Upper lobe of left lung (tissue), 6 donors: ENCODE measurements around the gene PRDM16. TPM values are rescaled to one million over a fixed set of nuclear protein-coding genes. Genes with fewer than 3 reads are reported as not detected.
A peak's percentile ranks its signal among the peaks of the same experiment; 100 is the strongest.

Source experiments
- ATAC-seq, 2 donors: fragments of 200-7000 bp; cut with Tn5 transposase; one replicate each; pipeline ENCODE4 v1.9.1; 2022; ENCODE audit warnings: mild to moderate bottlenecking in 2 of 2, moderate library complexity in 2 of 2; ENCODE audit not compliant: low FRiP score in 2 of 2
- DNase-seq, 2 donors: peaks; one replicate each; pipeline ENCODE4 v3.0.0-alpha.2; 2019 to 2020
- H3K27ac ChIP-seq, 4 donors: fragments of 200-600 bp; sonication (generic); one replicate each; pipeline ENCODE4 v1.5.1; 2016 to 2019
- H3K27me3 ChIP-seq, 4 donors: fragments of 200-600 bp; sonication (generic); one replicate each; pipeline ENCODE4 v1.5.1; 2017 to 2019
- H3K36me3 ChIP-seq, 4 donors: fragments of 200-600 bp; sonication (generic); one replicate each; pipeline ENCODE4 v1.5.1; 2016 to 2019
- H3K4me1 ChIP-seq, 4 donors: fragments of 200-600 bp; sonication (generic); one replicate each; pipeline ENCODE4 v1.5.1; 2018 to 2019
- H3K4me3 ChIP-seq, 4 donors: fragments of 200-600 bp; sonication (generic); one replicate each; pipeline ENCODE4 v1.5.1; 2017 to 2019; ENCODE audit warnings: mild to moderate bottlenecking in 2 of 4, moderate library complexity in 1 of 4
- H3K9me3 ChIP-seq, 4 donors: fragments of 200-600 bp; sonication (generic); one replicate each; pipeline ENCODE4 v1.5.1; 2018 to 2019
- CTCF ChIP-seq, 6 experiments: fragments of 450-650 bp in 4 of 6; fragments of 200-600 bp in 2 of 6; sonication (generic) in 2 of 6; IDR thresholded peaks; one replicate each; pipeline ENCODE4 v1.5.1; 2016 to 2019; ENCODE audit warnings: antibody characterized with exemption in 6 of 6
- EP300 ChIP-seq, 4 donors: sonication (generic); formaldehyde crosslinking; IDR thresholded peaks; one replicate each; pipeline ENCODE4 v1.5.1; 2017; ENCODE audit warnings: antibody characterized with exemption in 4 of 4, control low read depth in 2 of 4
- POLR2A ChIP-seq, 4 donors: fragments of 450-650 bp; IDR thresholded peaks; one replicate each; pipeline ENCODE4 v1.5.1; 2016 to 2017; ENCODE audit warnings: antibody characterized with exemption in 4 of 4, mild to moderate bottlenecking in 2 of 4
- POLR2AphosphoS5 ChIP-seq, 2 donors: sonication (generic); formaldehyde crosslinking; IDR thresholded peaks; one replicate each; pipeline ENCODE4 v1.5.1; 2017; ENCODE audit warnings: antibody characterized with exemption in 2 of 2
- WGBS, 2 donors: methylation state at CpG; one replicate each; pipeline ENCODE4 v1.1.5; 2017 to 2018; 5-methylcytosine and 5-hydroxymethylcytosine counted together
- total RNA-seq, 6 donors: library from RNA; depleted of rRNA in 4 of 6; stranded (reverse); fragments of >200 nt in 4 of 6; gene quantifications; one replicate each; pipeline versions ENCODE4 v1.1.0 to v1.2.1, GENCODE V29; 2016 to 2021
- donor health status: DM: no; HTN: no; CAD: no; lungs with moderate emphysema.
- donor health status: DM: no; HTN: yes; CAD: no; lungs with severe emphysema.

The PRDM16 gene
- total RNA-seq, 6 donors from 2014 or later, result 12.3 to 54.5 (median 21.2) TPM

- Histone ChIP-seq H3K4me3 (no peak overlapping the region), H3K4me1 (peaks cover 46 to 55% (median 53%) of the 10 kb centered on the region in 4 donors), H3K9me3 (no peaks in the 10 kb centered on the region), H3K36me3 (no peaks in the 10 kb centered on the region), H3K27me3 (no peaks in the 10 kb centered on the region), H3K27ac (no peak overlapping the region)
- TF ChIP-seq POLR2A (IDR thresholded peaks at IDR 0.05) (no peak), EP300 (IDR thresholded peaks at IDR 0.05) (no peak), POLR2AphosphoS5 (IDR thresholded peaks at IDR 0.05) (no peak), CTCF (IDR thresholded peaks at IDR 0.05) (no peak)
- 78 to 86% methylated on average over 26 to 29 of the region's 30 CpGs for WGBS, 2 donors
- peak in 1 of 2 donors; percentile 77 for DNase-seq
- ATAC-seq, result no peak
Measured at GRCh38 chr1:3173381-3173980, 104.5 kb downstream of the PRDM16 start.

GRCh38 chr1:3174487-3175247 lies 105.7 kb downstream of the PRDM16 start:
- peak; percentile 62 to 86 for ATAC-seq
- H3K9me3 ChIP-seq, result no peaks in the 10 kb centered on the region
- no peaks in the 10 kb centered on the region for H3K36me3 ChIP-seq
- TF ChIP-seq POLR2AphosphoS5 (IDR thresholded peaks at IDR 0.05), result peak in 1 of 2 donors; percentile 40
- no peak for TF ChIP-seq POLR2A (IDR thresholded peaks at IDR 0.05)
- TF ChIP-seq EP300 (IDR thresholded peaks at IDR 0.05), result no peak
- TF ChIP-seq CTCF (IDR thresholded peaks at IDR 0.05), result peak in 1 of 6 experiments; percentile 37
- peak; percentile 86 to 92 for DNase-seq
- no peaks in the 10 kb centered on the region for H3K27me3 ChIP-seq
- H3K4me1 ChIP-seq, result peaks cover 39 to 48% (median 42%) of the 10 kb centered on the region in 4 donors
- 2 to 10% methylated on average over 7 to 22 of the region's 22 CpGs for WGBS, 2 donors
- no peak overlapping the region for H3K4me3 ChIP-seq
- H3K27ac ChIP-seq, result peak overlapping the region; percentile 36 to 64 (median 64)

GRCh38 chr1:3175486-3175885 lies 106.5 kb downstream of the PRDM16 start:
- 87% methylated on average over 8 of the region's 8 CpGs; no CpG with 5 or more reads in 1 of the 2 donors for WGBS, 2 donors
- no peak for TF ChIP-seq POLR2AphosphoS5 (IDR thresholded peaks at IDR 0.05)
- no peak for TF ChIP-seq POLR2A (IDR thresholded peaks at IDR 0.05)
- ATAC-seq (no peak), DNase-seq (peak in 1 of 2 donors; percentile 33)
- Histone ChIP-seq H3K9me3 (no peaks in the 10 kb centered on the region), H3K36me3 (no peaks in the 10 kb centered on the region), H3K4me1 (peaks cover 33 to 40% (median 34%) of the 10 kb centered on the region in 4 donors), H3K27ac (peak overlapping the region; percentile 36 to 64 (median 64)), H3K27me3 (no peaks in the 10 kb centered on the region), H3K4me3 (no peak overlapping the region)

- Histone ChIP-seq H3K36me3 (no peaks in the 10 kb centered on the region), H3K4me1 (peaks cover 28 to 34% (median 29%) of the 10 kb centered on the region in 4 donors), H3K9me3 (no peaks in the 10 kb centered on the region), H3K4me3 (no peak overlapping the region), H3K27ac (no peak overlapping the region), H3K27me3 (no peaks in the 10 kb centered on the region)
- DNase-seq (no peak), ATAC-seq (no peak)
- TF ChIP-seq CTCF (IDR thresholded peaks at IDR 0.05) (no peak), POLR2AphosphoS5 (IDR thresholded peaks at IDR 0.05) (no peak), EP300 (IDR thresholded peaks at IDR 0.05) (no peak), POLR2A (IDR thresholded peaks at IDR 0.05) (no peak)
Measured at GRCh38 chr1:3176028-3176427, 107.0 kb downstream of the PRDM16 start.

GRCh38 chr1:3176820-3177219 lies 107.8 kb downstream of the PRDM16 start:
- H3K9me3 ChIP-seq, result no peaks in the 10 kb centered on the region
- WGBS, 2 donors, result 83 to 96% methylated on average over 2 of the region's 2 CpGs
- TF ChIP-seq EP300 (IDR thresholded peaks at IDR 0.05), result no peak
- no peak for TF ChIP-seq POLR2AphosphoS5 (IDR thresholded peaks at IDR 0.05)
- no peak for TF ChIP-seq POLR2A (IDR thresholded peaks at IDR 0.05)
- TF ChIP-seq CTCF (IDR thresholded peaks at IDR 0.05), result no peak
- H3K4me3 ChIP-seq, result no peak overlapping the region
- DNase-seq (no peak), ATAC-seq (no peak)
- H3K36me3 ChIP-seq, result no peaks in the 10 kb centered on the region
- H3K27me3 ChIP-seq, result no peaks in the 10 kb centered on the region
- peaks cover 20 to 27% (median 21%) of the 10 kb centered on the region in 4 donors for H3K4me1 ChIP-seq
- H3K27ac ChIP-seq, result no peak overlapping the region
